Measurements from ENCODE around the gene ALDOA.
A peak's percentile ranks its signal among the peaks of the same experiment; 100 is the strongest.

Gene ALDOA

DNA sequence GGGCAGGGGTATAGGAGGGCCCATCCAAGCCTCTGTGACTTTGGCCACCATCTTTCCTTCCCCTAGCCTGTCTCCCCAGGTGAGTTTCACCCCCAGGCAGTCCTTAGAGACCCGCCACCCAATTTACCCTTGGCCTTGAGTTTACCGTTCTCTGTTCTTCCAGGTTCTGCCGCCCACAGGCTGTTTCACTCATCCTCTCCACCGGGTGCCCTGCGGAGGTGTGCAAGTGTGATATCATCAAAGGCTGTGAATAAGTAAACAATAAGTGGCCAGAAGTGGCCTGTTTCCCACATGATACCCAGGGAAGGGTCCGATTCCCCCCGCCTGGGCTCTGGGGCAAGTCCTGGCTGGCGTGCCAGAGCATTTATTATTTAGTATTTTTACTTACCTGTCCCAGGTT, 19.4 kb upstream of the ALDOA start:
- DNase-seq, result no peak

GRCh38 chr16:30046588-30046987, 19.0 kb upstream of the ALDOA start:
- DNase-seq, result no peak

GRCh38 chr16:30049871-30050270, 15.7 kb upstream of the ALDOA start:
- no peak for DNase-seq

GRCh38 chr16:30051518-30051917, 14.0 kb upstream of the ALDOA start:
- DNase-seq, result no peak

DNA sequence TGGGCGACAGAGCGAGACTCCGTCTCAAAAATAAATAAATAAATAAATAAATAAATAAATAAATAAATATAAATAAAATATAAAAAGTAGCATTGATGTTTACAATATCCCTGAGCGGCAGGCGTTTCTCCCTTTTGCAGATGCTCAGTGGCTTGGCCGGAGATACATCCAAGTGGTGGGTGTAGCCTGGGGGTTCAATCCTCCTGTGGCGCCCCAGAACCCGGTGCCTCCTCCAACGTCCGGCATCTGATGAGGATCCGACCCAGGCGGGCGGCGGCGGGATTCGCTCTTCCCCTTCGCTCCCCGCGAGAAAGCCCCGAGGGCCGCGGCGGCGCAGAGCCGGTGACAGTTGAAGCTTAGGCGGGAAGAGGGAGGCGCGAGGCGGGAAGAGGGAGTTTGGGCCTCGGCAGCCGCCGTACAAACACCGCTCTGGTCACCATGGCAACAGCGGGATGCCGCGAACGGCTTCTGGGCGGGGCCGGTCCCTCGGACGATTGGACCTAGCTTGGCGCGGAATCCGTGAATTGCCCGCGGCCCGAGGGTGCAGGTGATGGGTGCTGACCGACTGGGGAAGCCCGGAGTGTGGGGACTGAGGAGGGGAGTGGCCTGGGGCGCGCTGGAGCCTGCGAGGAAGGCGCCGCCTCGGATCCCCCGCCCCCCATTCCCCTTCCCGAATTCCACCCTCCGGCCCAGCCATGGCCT, 12.7 kb upstream of the ALDOA start:
- peak; percentile 94 for DNase-seq

DNA sequence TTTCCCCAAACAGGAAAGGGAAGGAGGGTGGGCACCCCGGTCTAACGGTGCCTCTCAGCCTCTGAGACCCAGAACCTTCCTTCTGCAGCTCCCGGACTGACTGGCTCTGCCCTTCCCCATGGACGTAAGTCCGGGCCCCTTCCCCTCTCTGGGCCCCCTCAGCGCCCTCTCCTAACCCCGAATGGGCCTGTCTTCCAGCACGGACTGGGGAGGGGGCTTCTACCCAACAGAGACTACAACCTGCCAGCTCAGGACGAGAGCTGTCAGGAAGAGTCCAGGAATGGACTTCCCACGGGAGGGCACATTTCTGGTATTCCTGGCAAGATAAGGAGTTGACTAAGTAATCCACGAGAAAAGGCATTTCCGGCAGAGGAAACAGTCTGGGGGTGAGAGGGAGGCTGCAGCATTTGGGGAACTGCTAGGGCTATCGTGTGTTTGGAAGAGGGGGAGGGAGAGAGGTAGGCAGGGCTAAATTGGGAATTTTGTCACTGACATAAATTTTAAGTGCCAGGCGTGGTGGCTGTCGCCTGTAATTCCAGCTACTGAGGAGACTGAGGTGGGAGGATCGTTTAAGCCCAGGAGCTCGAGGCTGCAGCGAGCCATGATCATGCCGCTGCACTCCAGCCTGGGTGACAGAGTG, 12.1 kb upstream of the ALDOA start:
- peak; percentile 31 for DNase-seq

- no peak for DNase-seq
These were observed 11.1 kb upstream of the ALDOA start for GRCh38 chr16:30054451-30054850.

DNA sequence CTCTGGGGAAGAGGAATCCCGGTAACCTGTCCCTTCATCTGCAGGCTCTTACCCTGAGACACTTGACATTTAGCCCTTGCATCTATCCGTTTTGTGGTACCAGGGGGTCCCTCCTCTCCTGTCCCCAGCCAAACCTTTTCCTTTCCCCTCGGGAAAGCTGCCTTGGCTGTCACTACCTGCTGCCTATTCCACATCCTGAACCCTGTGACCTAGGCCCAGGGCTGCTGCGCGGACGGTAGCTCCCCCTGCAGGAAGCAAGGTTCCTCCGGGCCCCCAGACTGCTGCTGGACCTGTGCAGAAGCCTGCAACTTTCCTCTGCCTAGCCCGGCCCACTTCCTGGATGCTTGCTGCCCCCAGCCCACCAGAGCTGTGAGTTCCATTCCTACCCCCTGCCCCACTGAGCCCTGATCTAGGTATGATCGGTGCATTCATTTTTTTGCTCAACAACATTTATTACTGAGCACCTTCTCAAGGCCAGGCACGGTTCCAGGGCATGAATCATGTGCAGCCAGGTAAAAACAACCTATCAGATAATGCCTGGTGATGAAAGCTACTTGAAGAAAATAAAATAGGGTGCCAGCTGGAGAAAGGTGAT, 10.5 kb upstream of the ALDOA start:
- DNase-seq, result no peak

DNA sequence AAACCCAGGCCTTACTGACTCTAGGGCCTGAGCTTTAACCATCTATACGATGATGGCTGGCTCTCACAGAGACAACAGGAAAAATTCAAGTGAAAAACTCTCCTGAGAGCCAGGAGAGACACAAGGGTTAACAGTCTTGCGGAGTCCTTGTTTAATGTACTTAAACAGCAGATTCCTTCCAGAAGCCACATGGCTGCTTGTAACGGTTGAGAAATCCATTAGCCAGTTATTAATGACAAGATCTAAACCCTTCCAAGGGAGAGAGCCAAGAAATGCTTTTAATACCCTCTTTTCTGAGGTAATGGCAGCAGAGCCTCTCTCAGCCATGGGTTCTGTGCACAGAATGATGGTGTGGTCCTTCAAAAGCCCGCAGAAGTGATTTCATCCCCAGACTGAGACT, 5.2 kb upstream of the ALDOA start:
- no peak for DNase-seq

GRCh38 chr16:30060836-30061554, 4.6 kb upstream of the ALDOA start:
- peak; percentile 68 for DNase-seq

- DNase-seq, result no peak
These were observed 2.2 kb upstream of the ALDOA start for GRCh38 chr16:30063278-30063892.

DNA sequence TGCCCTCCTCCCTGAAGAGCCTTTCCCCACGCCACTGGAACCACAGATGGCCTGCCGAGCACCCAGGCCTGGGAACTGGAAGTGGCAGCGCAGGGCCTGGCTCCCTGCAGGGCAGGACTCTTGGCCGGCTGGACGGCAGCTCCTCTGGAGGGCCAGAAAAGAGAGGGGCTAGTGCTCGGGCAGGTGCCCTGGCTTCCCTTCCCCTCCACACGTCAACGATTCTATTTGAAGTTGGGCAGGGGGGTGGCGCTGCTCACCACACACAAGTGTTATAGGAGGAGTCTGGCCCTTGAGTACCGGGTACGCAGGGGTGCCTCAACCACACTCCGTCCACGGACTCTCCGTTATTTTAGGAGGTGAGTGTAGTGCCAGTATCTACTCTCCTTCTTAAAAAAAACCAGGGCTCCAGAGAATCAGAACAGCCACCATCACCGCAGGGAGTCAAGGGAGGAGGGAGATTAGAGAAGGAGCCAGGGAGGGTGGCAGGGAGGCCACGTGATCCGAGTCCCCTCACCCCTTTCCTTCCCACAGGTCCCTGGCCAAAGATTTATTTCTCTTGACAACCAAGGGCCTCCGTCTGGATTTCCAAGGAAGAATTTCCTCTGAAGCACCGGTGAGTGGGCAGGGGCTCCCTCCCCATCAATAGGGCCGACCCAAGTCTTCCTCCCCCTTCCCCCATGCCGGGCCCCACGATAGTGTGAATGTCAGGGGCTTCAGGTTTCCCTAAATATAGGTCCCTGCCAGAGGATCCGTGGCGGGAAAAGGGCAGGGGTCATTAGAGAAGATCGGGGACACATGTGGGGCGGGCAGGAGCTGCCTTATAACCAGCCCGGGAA, 1.4 kb upstream of the ALDOA start:
- peak; percentile 82 for DNase-seq

- no peak for DNase-seq
These were observed 845 bp upstream of the ALDOA start for GRCh38 chr16:30064729-30065101.

DNA sequence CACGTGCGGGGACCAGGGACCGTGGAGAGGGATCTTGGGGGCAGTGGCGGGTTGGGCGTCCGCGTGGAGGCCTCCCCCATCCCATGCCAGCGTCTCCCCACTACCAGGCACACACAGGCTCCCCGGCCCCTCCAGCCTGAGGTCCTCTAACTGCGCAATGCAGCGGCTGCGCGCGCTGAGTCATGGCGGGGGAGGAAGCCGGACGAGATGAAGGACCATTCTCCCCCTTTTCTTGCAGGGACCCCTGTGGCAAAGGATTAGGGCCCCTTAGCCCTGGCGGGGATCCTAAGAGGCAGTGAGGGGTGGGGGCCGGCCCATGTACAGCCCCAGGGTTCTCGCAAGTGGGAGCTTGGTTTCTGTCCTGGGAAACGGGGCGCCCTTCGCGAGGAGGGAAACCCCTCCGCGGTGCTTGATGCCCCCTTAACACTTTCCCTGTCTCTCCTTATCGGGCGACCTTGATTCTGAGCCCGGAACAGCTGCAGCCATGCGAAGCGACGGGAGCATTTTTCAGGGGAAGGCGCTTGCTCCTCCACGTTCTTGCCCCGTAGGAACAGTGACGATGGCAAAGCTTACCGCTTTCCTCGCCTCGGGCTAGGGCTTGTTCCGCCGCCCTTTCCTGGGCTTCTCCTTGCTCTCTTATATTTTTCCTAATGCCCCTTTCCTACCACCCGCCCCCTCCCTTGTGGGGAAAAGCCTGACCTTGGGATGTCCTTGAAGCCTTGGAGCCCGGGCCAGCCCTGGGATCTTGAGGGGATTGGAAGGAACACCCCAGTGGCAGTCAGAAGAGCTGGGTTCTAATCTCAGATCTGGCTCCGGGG, 592 bp downstream of the ALDOA start:
- no peak for DNase-seq

- peak; percentile 61 for DNase-seq
These were observed 1.4 kb downstream of the ALDOA start for GRCh38 chr16:30066761-30067583.

GRCh38 chr16:30067584-30067916, 2.0 kb downstream of the ALDOA start:
- DNase-seq, result no peak

DNA sequence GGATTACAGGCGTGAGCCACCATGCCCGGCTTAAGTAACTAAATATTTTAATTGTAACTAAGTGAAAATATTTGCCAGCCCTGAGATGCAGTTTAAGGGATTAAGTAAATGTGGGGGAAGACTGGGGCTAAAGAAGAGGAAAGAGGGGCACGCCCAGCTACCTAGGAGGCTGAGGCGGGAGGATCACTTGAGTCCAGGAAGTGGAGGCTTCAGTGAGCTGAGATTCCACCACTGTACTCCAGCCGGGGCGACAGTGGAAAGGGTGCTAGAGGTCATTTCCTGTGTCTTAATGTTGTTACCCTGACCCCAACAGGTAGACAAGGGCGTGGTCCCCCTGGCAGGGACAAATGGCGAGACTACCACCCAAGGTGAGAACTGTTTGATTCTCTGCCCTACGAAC, 2.8 kb downstream of the ALDOA start:
- DNase-seq, result no peak

GRCh38 chr16:30068750-30069610, 3.4 kb downstream of the ALDOA start:
- DNase-seq, result no peak

DNA sequence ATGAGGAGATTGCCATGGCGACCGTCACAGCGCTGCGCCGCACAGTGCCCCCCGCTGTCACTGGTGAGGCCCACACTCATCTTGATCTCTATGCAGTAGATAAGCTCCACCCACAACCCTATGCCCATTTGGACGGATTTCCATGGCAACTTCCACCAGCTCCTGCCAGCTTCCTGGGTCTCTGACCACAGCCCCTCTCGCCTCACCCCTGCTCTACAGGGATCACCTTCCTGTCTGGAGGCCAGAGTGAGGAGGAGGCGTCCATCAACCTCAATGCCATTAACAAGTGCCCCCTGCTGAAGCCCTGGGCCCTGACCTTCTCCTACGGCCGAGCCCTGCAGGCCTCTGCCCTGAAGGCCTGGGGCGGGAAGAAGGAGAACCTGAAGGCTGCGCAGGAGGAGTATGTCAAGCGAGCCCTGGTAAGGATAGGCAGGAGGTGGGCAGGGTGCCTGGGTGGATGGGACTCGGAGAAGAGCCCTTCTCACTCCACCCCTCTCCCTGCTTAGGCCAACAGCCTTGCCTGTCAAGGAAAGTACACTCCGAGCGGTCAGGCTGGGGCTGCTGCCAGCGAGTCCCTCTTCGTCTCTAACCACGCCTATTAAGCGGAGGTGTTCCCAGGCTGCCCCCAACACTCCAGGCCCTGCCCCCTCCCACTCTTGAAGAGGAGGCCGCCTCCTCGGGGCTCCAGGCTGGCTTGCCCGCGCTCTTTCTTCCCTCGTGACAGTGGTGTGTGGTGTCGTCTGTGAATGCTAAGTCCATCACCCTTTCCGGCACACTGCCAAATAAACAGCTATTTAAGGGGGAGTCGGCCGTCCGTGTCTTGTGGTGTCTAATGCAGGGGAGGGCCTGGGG, 4.3 kb downstream of the ALDOA start:
- no peak for DNase-seq
